Mesothelial cell of epicardium (in vitro differentiated cells): ENCODE data around the gene DGKI. TPM values are rescaled to one million over a fixed set of nuclear protein-coding genes. Genes with fewer than 3 reads are reported as not detected.

ENCODE experiments used
- DNase-seq, 2 experiments: peaks; one replicate each; pipeline ENCODE4 v3.0.0; 2021; ENCODE audit warnings: low spot score in 2 of 2; ENCODE audit not compliant: unreplicated experiment in 2 of 2
- H3K27ac Mint-ChIP-seq: 2 replicates; pipeline ENCODE4 v1.8.0; 2021; ENCODE audit warnings: mixed read lengths
- H3K27me3 Mint-ChIP-seq: 2 replicates; pipeline ENCODE4 v1.8.0; 2021; ENCODE audit warnings: low read depth, mixed read lengths
- H3K36me3 Mint-ChIP-seq: 2 replicates; pipeline ENCODE4 v1.8.0; 2021; ENCODE audit warnings: mixed read lengths
- H3K4me1 Mint-ChIP-seq: 2 replicates; pipeline ENCODE4 v1.8.0; 2021; ENCODE audit warnings: mixed read lengths
- H3K4me3 Mint-ChIP-seq: 2 replicates; pipeline ENCODE4 v1.8.0; 2021; ENCODE audit warnings: mild to moderate bottlenecking, moderate library complexity, mixed read lengths
- H3K9me3 Mint-ChIP-seq: 2 replicates; pipeline ENCODE4 v1.8.0; 2021; ENCODE audit warnings: mixed read lengths
- CTCF ChIP-seq: fragments of 200-600 bp; sonication (generic); IDR thresholded peaks from one replicate; pipeline ENCODE4 v1.5.0; 2021; ENCODE audit warnings: antibody characterized with exemption; ENCODE audit not compliant: unreplicated experiment
- total RNA-seq: library from RNA; stranded (reverse); gene quantifications from 3 replicates; pipeline ENCODE4 v1.2.1, GENCODE V29; 2021

DGKI gene
- total RNA-seq, 1 donor from 2014 or later, result 2.0 TPM

GRCh38 chr7:137601642-137602041 lies 245.1 kb downstream of the DGKI start:
- Mint-ChIP-seq H3K4me1 (peaks cover 11% of the 10 kb centered on the region), H3K36me3 (no peaks in the 10 kb centered on the region), H3K27ac (no peak overlapping the region), H3K4me3 (no peak overlapping the region), H3K27me3 (no peaks in the 10 kb centered on the region), H3K9me3 (no peaks in the 10 kb centered on the region)
- TF ChIP-seq CTCF, result no peak
- no peak for DNase-seq

- peaks cover 3% of the 10 kb centered on the region for H3K4me1 Mint-ChIP-seq
- no peak for TF ChIP-seq CTCF
- H3K27me3 Mint-ChIP-seq, result no peaks in the 10 kb centered on the region
- H3K27ac Mint-ChIP-seq, result no peak overlapping the region
- H3K36me3 Mint-ChIP-seq, result no peaks in the 10 kb centered on the region
- no peaks in the 10 kb centered on the region for H3K9me3 Mint-ChIP-seq
- H3K4me3 Mint-ChIP-seq, result no peak overlapping the region
- DNase-seq, result no peak
Observed at GRCh38 chr7:137597856-137598255, 248.9 kb downstream of the DGKI start.

GRCh38 chr7:137593115-137593711 lies 253.6 kb downstream of the DGKI start:
- H3K36me3 Mint-ChIP-seq, result no peaks in the 10 kb centered on the region
- no peak overlapping the region for H3K4me3 Mint-ChIP-seq
- no peak for TF ChIP-seq CTCF
- DNase-seq, result no peak
- H3K27me3 Mint-ChIP-seq, result no peaks in the 10 kb centered on the region
- no peak overlapping the region for H3K27ac Mint-ChIP-seq
- H3K4me1 Mint-ChIP-seq, result peaks cover 16% of the 10 kb centered on the region
- H3K9me3 Mint-ChIP-seq, result no peaks in the 10 kb centered on the region

GRCh38 chr7:137592232-137592896 lies 254.4 kb downstream of the DGKI start:
- Mint-ChIP-seq H3K4me3 (no peak overlapping the region), H3K9me3 (no peaks in the 10 kb centered on the region), H3K4me1 (peaks cover 16% of the 10 kb centered on the region), H3K27ac (no peak overlapping the region), H3K36me3 (no peaks in the 10 kb centered on the region), H3K27me3 (no peaks in the 10 kb centered on the region)
- peak; percentile 41 to 58 for DNase-seq
- TF ChIP-seq CTCF, result peak; percentile 71

- no peak for TF ChIP-seq CTCF
- no peak for DNase-seq
Observed at GRCh38 chr7:137591421-137591837, 255.3 kb downstream of the DGKI start.

More at GRCh38 chr7:137591421-137591837, 255.3 kb downstream of the DGKI start:
- Mint-ChIP-seq H3K27me3 (no peaks in the 10 kb centered on the region), H3K4me1 (peaks cover 19% of the 10 kb centered on the region), H3K36me3 (no peaks in the 10 kb centered on the region), H3K27ac (no peak overlapping the region), H3K9me3 (no peaks in the 10 kb centered on the region), H3K4me3 (no peak overlapping the region)
